Stomach (tissue), 4 donors: Measurements from ENCODE around the gene HOXD13.

Source experiments
- CTCF ChIP-seq, 7 experiments: fragments of 450-650 bp in 4 of 7; fragments of 200-600 bp in 3 of 7; sonication (generic) in 3 of 7; IDR thresholded peaks; one replicate each; pipeline ENCODE4 v1.5.1; 2016 to 2019; ENCODE audit warnings: antibody characterized with exemption in 7 of 7, control low read depth in 2 of 7, mild to moderate bottlenecking in 1 of 7
- EP300 ChIP-seq: sonication (generic); formaldehyde crosslinking; IDR thresholded peaks from one replicate; pipeline ENCODE4 v1.6.1; 2017; ENCODE audit warnings: antibody characterized with exemption
- POLR2AphosphoS5 ChIP-seq, 3 donors: sonication (generic); formaldehyde crosslinking; IDR thresholded peaks; one replicate each; pipeline ENCODE4 v1.6.1; 2016; ENCODE audit warnings: antibody characterized with exemption in 3 of 3

GRCh38 chr2:176103194-176103593 is 10.7 kb downstream of the HOXD13 start:
- TF ChIP-seq CTCF (IDR thresholded peaks at IDR 0.05) (no peak), EP300 (no peak), POLR2AphosphoS5 (IDR thresholded peaks at IDR 0.05) (no peak)
